Heart left ventricle (tissue), 16 donors: ENCODE data around the gene ACACA. TPM values are rescaled to one million over a fixed set of nuclear protein-coding genes. Genes with fewer than 3 reads are reported as not detected.

ENCODE experiments used
- ATAC-seq, 4 donors: fragments of 200-7000 bp; cut with Tn5 transposase; one replicate each; pipeline ENCODE4 v1.9.1; 2020 to 2022; ENCODE audit warnings: moderate library complexity in 4 of 4, mild to moderate bottlenecking in 3 of 4, moderate number of reproducible peaks in 1 of 4
- DNase-seq, 5 donors: peaks; one replicate each; pipeline ENCODE4 v3.0.0-alpha.2; 2020
- H3K27ac ChIP-seq, 12 donors: fragments of 200-600 bp; sonication (generic) in 4 of 12; one replicate each; pipeline versions ENCODE4 v1.5.0 to v1.8.0; 2016 to 2022; ENCODE audit warnings: mild to moderate bottlenecking in 2 of 12
- H3K27me3 ChIP-seq, 9 donors: fragments of 200-600 bp; sonication (generic) in 2 of 9; one replicate each; pipeline versions ENCODE4 v1.5.1 to v1.8.0; 2016 to 2022; ENCODE audit warnings: mild to moderate bottlenecking in 3 of 9
- H3K36me3 ChIP-seq, 9 donors: fragments of 200-600 bp; sonication (generic) in 2 of 9; one replicate each; pipeline versions ENCODE4 v1.5.0 to v1.8.0; 2018 to 2022; ENCODE audit warnings: mild to moderate bottlenecking in 2 of 9
- H3K4me1 ChIP-seq, 12 donors: fragments of 200-600 bp; sonication (generic) in 4 of 12; one replicate each; pipeline versions ENCODE4 v1.5.0 to v1.8.0; 2016 to 2022; ENCODE audit warnings: mild to moderate bottlenecking in 3 of 12
- H3K4me3 ChIP-seq, 12 donors: fragments of 200-600 bp; sonication (generic) in 4 of 12; one replicate each; pipeline versions ENCODE4 v1.5.0 to v1.8.0; 2017 to 2022; ENCODE audit warnings: mild to moderate bottlenecking in 9 of 12, moderate library complexity in 4 of 12
- H3K9me3 ChIP-seq, 12 donors: fragments of 200-600 bp; sonication (generic) in 4 of 12; one replicate each; pipeline versions ENCODE4 v1.5.0 to v1.8.0; 2016 to 2022; ENCODE audit warnings: mild to moderate bottlenecking in 1 of 12
- POLR2A ChIP-seq, 2 donors: fragments of 450-650 bp; IDR thresholded peaks; one replicate each; pipeline ENCODE4 v1.6.1; 2017; ENCODE audit warnings: antibody characterized with exemption in 2 of 2, mild to moderate bottlenecking in 2 of 2, moderate library complexity in 2 of 2
- WGBS, 4 donors: extraction: QIAGEN DNeasy Blood & Tissue Kit in 2 of 4; methylation state at CpG; one replicate each; pipeline versions ENCODE4 v1.1.5 to v1.1.7; 2013 to 2018; 5-methylcytosine and 5-hydroxymethylcytosine counted together
- intact Hi-C, 10 donors: fragments of 100-400 bp; cut with DNase I; formaldehyde crosslinking; loops; one replicate each; pipeline versions ENCODE4 v1.11.1 to v1.14.2; 2022
- polyA plus RNA-seq, 2 donors: library from polyadenylated mRNA; stranded (reverse); fragments of 200-250 nt; gene quantifications; one replicate each; pipeline ENCODE4 v1.2.3, GENCODE V29; 2013
- total RNA-seq, 9 donors: library from RNA; depleted of rRNA in 2 of 9; stranded (reverse); fragments of >200 nt in 2 of 9; fragmentation: NEBNext Ultra II Directional in 3 of 9; extraction: Animal tissue kit (Norgen Biotek cat#: 25700) in 3 of 9; gene quantifications; one replicate each; pipeline versions ENCODE4 v1.1.0 to v1.2.4, GENCODE V29; 2016 to 2023
- TF ChIP-seq, protein P1 (sequence below), 12 donors: fragments of 200-600 bp; sonication (generic) in 4 of 12; IDR thresholded peaks; one replicate each; pipeline versions ENCODE4 v1.5.0 to v1.8.0; 2018 to 2022; ENCODE audit warnings: antibody characterized with exemption in 12 of 12, mild to moderate bottlenecking in 5 of 12
- donor health status: ischemic (EF 13 %, LVEDD 7.1; RV severe dilation, severe dysfunction).
- donor health status: healthy with polysubstance abuse.
- donor health status: DM: no; HTN: yes; CAD: no.
- donor health status: DM: no; HTN: no; CAD: no.
- donor health status: ischemic (EF 25% LVEDD 6.9; RV normal size, moderate dysfunction).
- donor health status: ischemic (EF 25% LVEDD 5.7; RV mildly dilated, moderate dysfunction).
- donor health status: healthy.
- donor health status: DM: yes; HTN: yes; CAD: no.
- donor health status: ischemic (EF 35%, LVEDD 5.7; RV mildly dilated, moderate dysfunction).
- donor health status: nonischemic (EF 11% LVEDD 7.7; RV severe dilation, severe dysfunction).
- donor health status: DM: yes; HTN: yes; CAD: no.
- donor health status: PGD.
- donor health status: ischemic (EF 29% LVEDD 5.4; RV normal size, mild dysfunction).
- donor health status: nonischemic (EF 23%, LVEDD 6.1; RV moderate dilation, normal function).

Gene ACACA
- total and polyA plus RNA-seq, 11 donors: 6.2 to 33.0 (median 15.8) TPM

DNA sequence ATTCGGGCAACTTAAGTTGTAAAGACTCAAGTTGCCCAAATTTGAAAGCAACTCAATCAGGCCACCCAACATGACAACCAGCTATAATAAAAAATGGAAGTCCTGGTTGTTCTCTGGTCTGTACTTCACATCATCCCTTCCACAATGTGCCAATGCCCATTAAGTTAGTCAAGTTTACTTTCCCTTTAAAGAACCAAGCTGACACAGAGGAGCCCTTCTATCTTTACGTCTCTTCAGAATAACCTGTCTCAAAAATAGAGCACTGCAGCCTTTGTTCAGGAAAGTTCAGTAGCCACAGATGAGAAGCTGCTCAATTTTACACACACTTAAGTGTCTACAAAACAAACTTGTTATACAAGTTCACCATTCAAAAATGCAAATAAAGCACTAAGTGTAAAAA, 106.0 kb downstream of the ACACA start:
- Histone ChIP-seq H3K27ac (peak overlapping the region in 5 of 12 donors; percentile 3 to 58 (median 50)), H3K4me3 (peak overlapping the region in 5 of 12 donors; percentile 5 to 24 (median 19)), H3K9me3 (no peaks in the 10 kb centered on the region), H3K36me3 (peaks cover 0 to 10% (median 0%) of the 10 kb centered on the region in 9 donors), H3K4me1 (peaks cover 3 to 34% (median 19%) of the 10 kb centered on the region in 12 donors), H3K27me3 (no peaks in the 10 kb centered on the region)
- DNase-seq (no peak), ATAC-seq (peak in 3 of 4 donors; percentile 56 to 72 (median 70))
- 66 to 77% (median 70%) methylated on average over 2 of the region's 2 CpGs for WGBS, 4 donors
- TF ChIP-seq, protein P1, sequence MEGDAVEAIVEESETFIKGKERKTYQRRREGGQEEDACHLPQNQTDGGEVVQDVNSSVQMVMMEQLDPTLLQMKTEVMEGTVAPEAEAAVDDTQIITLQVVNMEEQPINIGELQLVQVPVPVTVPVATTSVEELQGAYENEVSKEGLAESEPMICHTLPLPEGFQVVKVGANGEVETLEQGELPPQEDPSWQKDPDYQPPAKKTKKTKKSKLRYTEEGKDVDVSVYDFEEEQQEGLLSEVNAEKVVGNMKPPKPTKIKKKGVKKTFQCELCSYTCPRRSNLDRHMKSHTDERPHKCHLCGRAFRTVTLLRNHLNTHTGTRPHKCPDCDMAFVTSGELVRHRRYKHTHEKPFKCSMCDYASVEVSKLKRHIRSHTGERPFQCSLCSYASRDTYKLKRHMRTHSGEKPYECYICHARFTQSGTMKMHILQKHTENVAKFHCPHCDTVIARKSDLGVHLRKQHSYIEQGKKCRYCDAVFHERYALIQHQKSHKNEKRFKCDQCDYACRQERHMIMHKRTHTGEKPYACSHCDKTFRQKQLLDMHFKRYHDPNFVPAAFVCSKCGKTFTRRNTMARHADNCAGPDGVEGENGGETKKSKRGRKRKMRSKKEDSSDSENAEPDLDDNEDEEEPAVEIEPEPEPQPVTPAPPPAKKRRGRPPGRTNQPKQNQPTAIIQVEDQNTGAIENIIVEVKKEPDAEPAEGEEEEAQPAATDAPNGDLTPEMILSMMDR (IDR thresholded peaks at IDR 0.05): no peak
- TF ChIP-seq POLR2A (IDR thresholded peaks at IDR 0.05): no peak
- intact Hi-C loops: loop anchor here in 2 of 10 donors (1.0 to 10.0 kb wide), 2 partner anchors 17 to 54 kb away; no protein-coding TSS in a partner anchor

DNA sequence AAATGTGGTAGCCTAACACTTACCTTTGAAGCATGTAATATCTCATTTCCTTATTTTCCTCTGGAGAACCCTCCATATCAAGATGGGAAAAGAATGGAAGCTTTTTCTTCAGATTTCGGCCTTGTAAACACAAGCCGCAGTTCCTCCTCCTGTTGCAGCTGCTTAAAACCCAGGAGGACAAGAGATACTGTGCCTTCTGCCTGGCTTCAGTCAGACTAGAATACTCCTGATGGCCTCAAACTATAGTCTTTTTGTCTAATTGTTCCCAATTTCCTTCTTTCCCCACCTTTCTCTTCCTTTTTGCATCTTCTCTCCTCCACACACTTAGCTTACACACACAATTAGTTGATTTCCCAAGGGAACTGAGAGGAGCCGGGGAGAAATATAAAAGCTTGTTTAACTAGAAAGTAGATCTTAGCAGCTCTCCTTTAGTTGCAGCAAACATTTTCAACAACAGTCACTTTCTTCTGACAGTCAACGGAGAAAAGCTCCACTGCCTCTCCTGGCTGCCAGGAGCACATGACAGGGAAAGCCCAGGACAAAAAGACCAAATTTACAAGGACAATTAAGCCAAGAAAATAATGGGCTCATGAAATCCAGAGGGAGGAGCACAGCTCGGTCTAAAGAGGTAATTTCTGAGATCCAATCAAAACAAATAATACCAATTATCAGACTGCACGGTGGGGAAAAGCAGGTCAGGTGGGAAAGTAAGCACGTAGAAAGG, 107.2 kb downstream of the ACACA start:
- peaks cover 0 to 10% (median 0%) of the 10 kb centered on the region in 9 donors for H3K36me3 ChIP-seq
- DNase-seq (no peak), ATAC-seq (peak in 3 of 4 donors; percentile 18 to 41 (median 38))
- no peaks in the 10 kb centered on the region for H3K9me3 ChIP-seq
- H3K27me3 ChIP-seq: no peaks in the 10 kb centered on the region
- peak overlapping the region in 8 of 12 donors; percentile 4 to 55 (median 50) for H3K27ac ChIP-seq
- peak overlapping the region in 7 of 12 donors; percentile 1 to 20 (median 12) for H3K4me3 ChIP-seq
- 35 to 49% (median 37%) methylated on average over 7 of the region's 7 CpGs for WGBS, 4 donors
- TF ChIP-seq, protein P1 (IDR thresholded peaks at IDR 0.05): no peak
- no peak for TF ChIP-seq POLR2A (IDR thresholded peaks at IDR 0.05)
- intact Hi-C loops: no loop called here
- peaks cover 3 to 34% (median 19%) of the 10 kb centered on the region in 12 donors for H3K4me1 ChIP-seq

DNA sequence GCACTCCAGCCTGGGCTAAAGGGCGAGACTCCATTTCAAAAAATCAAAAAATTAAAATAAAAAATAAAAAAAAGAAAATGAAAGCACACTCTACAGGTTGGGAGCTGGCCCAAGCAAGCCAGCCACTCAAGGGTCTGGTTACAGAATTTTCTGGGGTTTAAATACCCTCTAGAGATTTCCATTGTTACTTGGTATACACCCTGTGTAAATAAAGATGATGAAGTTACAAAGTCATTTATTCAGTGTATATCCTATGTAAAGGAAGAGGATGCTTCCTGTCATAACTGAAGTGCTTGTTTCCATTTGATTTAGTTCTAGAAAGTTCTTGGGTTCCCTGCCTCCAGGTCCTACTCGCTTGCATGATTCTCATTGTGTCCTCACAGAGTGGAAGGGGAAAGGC, 110.7 kb downstream of the ACACA start:
- no peak for ATAC-seq
- intact Hi-C loops: no loop called here
- 96 to 100% (median 97%) methylated on average over 2 of the region's 2 CpGs for WGBS, 4 donors
- H3K27ac ChIP-seq: no peak overlapping the region
- H3K9me3 ChIP-seq: no peaks in the 10 kb centered on the region
- DNase-seq: no peak
- no peaks in the 10 kb centered on the region for H3K36me3 ChIP-seq
- TF ChIP-seq POLR2A (IDR thresholded peaks at IDR 0.05): no peak
- TF ChIP-seq, protein P1 (IDR thresholded peaks at IDR 0.05): no peak
- no peaks in the 10 kb centered on the region for H3K27me3 ChIP-seq
- peaks cover 3 to 34% (median 21%) of the 10 kb centered on the region in 12 donors for H3K4me1 ChIP-seq
- no peak overlapping the region for H3K4me3 ChIP-seq

DNA sequence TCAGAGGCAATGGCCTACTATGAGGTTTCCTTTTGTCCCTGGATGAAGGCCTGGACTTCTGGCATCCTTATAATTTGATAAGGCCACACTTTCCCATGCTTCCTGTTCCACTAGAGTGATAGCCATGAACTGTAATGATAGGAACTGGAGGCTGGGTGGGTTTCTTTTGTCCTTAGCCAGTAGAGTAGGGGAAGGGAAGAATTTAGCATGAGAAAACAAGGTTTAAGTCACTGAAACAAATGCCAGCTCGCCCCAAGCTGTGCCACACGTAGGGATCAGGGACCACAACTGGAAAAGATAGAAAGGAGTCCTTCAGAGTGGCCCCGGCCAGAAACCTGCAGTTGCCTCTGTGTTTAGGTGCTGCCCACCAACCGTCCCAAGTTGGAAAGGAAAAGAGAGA, 111.7 kb downstream of the ACACA start:
- no peaks in the 10 kb centered on the region for H3K36me3 ChIP-seq
- TF ChIP-seq, protein P1 (IDR thresholded peaks at IDR 0.05): no peak
- no peak for TF ChIP-seq POLR2A (IDR thresholded peaks at IDR 0.05)
- H3K4me3 ChIP-seq: no peak overlapping the region
- WGBS, 4 donors: 83 to 92% (median 86%) methylated on average over 4 of the region's 4 CpGs
- peaks cover 1 to 27% (median 13%) of the 10 kb centered on the region in 12 donors for H3K4me1 ChIP-seq
- ATAC-seq: no peak
- no peaks in the 10 kb centered on the region for H3K9me3 ChIP-seq
- intact Hi-C loops: no loop called here
- DNase-seq: no peak
- H3K27me3 ChIP-seq: no peaks in the 10 kb centered on the region
- H3K27ac ChIP-seq: no peak overlapping the region
